OCI-LY7 (cell line): ENCODE measurements around the gene MACROH2A1.

Source experiments
- CTCF ChIP-seq: fragments of 200-600 bp; sonication (generic); conservative IDR thresholded peaks from 2 replicates; pipeline ENCODE4 v1.5.1; 2014; ENCODE audit warnings: mild to moderate bottlenecking, antibody characterized with exemption, low read length, moderate library complexity, mixed read lengths
- EZH2phosphoT487 ChIP-seq: fragments of 200-600 bp; sonication (generic); IDR thresholded peaks from 2 replicates; pipeline ENCODE4 v1.6.1; 2018; ENCODE audit warnings: low read depth, borderline replicate concordance, mild to moderate bottlenecking, mixed run types, antibody characterized with exemption, low read length, moderate library complexity, mixed read lengths

DNA sequence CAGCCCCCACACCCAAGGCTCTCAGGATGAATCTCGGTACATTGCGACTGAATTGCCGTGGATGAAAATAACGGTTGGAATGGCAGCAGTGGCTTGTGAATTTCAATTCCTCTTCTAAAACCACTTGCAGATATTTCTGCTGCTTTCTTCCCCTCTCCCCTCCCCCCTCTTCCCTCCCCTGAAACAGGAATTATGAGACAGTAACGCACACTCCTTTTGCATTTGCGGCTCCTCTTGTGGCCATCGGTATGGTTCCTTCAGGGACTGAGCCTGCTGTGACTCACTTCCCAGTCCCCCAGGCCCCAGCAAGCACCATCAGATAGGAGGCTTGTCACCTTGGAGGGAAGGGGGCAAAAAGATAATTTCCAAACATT lies 38.4 kb upstream of the MACROH2A1 start:
- TF ChIP-seq CTCF = no peak
- no peak for TF ChIP-seq EZH2phosphoT487
